GM18519 (cell line): ENCODE data around the gene FCHSD2.
"Not testable (repeated sequence)": the region's sequence is repeated elsewhere in the genome, so short reads cannot be mapped to it uniquely, and the experiment has no call there.

Experiments
- ATAC-seq: cut with Tn5 transposase; IDR thresholded peaks from one replicate; pipeline ENCODE4 v1.9.1; 2021; ENCODE audit warnings: mild to moderate bottlenecking, moderate library complexity; ENCODE audit not compliant: unreplicated experiment, low FRiP score

Gene FCHSD2

DNA sequence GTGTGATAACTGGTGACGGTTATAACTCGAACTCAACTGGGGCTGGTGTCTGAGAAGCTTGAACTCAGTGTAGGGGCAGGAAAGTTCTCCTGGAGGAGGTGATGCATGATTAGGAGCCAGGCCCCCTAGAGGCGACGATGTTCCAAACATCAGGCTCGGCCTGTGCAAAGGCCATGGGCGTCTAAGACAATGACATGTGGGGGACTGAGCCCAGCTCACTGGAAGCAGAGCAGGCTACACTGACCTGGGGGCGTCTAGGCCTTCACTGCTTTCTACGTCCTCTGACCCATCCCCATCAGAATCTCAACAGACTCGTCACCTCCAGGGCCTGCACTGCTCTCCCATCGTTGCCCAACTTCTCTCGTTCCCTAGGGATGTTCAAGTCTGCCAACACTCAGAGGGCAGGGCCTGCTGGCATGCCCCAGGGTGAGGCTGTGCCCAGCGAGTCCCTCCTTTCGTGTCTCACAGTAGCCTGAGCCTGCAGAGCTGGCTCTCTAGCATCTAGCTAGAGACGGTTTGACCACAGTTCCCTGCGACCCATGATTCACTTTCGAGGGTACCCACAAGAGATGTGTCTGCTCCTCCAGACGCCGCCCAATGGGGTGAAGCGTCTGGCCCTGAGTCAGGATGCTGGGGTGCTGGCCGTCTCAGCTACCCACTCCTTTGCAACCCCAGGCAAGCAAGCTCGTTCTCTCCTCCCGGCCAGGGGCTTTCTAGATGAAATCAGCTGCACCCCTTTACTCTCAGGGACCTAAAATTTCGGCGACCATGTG, 329.0 kb downstream of the FCHSD2 start:
- ATAC-seq, result no peak

DNA sequence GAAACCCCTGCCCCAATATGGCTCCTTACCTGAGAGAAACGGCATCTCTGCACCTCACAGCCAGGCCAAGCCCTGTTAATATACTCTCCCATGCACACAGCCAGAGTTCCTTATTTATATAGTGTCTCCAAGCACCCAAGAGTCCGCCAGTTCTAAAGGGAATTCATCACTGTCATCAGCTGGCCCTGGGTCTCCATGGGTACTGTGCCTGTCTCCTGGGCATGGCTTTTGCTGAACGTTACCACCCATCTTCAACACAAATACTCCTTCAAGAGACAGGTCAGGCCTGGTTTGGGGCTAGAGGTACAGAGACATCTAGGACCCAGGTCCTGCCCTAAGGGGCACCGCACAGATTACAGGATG, 329.5 kb downstream of the FCHSD2 start:
- no peak for ATAC-seq

DNA sequence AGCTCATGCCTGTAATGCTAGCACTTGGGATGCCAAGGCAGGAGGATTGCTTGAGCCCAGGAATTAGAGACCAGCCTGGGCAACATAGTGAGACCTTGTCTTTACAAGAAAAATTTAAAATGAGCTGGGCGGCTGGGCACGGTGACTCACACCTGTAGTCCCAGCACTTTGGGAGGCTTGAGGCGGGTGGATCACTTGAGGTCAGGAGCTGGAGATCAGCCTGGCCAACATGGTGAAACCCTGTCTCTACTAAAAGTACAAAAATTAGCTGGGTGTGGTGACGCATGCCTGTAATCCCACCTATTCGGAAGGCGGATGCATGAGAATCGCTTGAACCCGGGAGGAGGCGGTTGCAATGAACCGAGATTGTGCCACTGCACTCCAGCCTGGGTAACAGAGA, 330.4 kb downstream of the FCHSD2 start:
- ATAC-seq, result not testable (repeated sequence)

DNA sequence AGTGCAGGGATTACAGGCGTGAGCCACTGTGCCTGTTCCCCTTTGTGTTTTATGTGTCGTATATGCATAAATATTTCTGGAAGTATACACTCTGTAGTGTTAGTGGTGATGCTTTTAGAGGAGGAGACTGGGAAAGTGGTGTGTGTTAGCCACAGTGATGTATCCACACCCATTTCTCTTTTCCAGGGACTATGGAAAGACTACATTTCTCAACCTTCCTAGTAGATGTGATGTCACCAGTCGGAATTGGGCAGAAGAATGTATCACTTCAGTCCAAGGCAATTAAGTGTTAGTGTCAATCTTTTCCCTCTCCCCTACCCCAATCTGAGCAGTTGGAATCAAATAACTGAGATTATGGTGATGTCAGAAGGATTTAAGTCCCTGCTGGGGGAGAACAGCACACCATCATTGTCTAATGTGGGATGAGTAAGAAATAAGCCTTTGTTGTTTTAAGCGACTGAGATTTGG, 333.8 kb downstream of the FCHSD2 start:
- ATAC-seq, result no peak

DNA sequence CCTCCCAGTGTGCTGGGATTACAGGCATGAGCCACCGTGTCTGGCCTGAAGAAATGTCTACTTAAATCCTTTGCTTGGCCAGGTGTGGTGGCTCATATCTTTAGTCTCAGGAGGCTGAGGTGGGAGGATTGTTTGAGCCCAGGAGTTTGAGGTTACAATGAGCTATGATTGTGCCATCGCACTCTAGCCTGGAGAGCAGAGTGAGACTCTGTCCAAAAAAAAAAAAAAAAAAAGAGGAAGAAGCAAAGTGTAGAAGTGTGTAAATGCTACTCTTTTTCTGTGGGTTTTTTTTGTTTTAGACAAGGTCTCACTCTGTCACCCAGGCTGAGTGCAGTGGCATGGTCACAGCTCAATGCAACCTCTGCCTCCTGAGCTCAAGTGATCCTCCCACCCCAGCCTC, 334.3 kb downstream of the FCHSD2 start:
- ATAC-seq, result no peak

DNA sequence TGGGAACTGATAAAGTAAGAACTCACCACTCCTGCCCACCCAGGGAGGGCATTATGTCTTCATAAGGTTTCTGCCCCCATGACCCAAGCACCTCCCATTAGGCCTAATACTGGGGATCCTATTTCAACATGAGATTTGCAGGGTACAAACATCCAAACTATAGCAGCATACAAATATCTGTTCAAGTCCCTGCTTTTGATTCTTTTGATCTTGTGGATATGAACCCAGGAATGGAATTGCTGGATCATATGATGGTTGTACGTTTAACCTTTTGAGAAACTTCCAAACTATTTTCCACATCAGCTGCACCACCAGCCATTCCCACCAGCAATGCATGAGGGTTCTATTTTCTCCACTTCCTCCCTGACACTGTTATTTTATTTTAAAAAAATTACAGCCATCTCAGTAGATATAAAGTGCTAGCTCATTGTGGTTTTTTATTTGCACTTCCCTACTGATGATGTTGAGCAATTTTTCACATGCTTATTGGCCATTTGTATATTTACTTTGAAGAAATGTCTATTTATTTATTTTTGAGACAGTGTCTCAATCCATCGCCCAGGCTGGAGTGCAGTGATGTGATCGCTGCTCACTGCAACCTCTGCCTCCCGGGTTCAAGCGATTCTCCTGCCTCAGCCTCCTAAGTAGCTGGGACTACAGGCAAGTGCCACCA, 335.0 kb downstream of the FCHSD2 start:
- no peak for ATAC-seq

DNA sequence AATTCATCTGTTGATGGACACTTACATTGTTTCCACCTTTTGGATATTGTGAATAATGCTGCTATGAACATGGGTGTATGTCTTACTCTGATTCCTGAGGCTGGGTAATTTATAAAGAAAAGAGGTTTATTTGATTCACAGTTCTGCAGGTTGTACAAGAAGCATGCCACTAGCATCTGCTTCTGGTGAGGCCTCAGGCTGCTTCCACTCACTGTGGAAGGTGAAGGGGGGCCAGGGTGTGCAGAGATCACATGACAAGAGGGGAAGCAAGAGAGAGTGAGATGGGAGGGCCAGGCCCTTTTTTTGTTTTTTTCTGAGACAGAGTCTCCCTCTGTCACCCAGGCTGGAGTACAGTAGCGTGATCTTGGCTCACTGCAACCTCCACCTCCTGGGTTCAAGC, 335.7 kb downstream of the FCHSD2 start:
- ATAC-seq, result not testable (repeated sequence)

DNA sequence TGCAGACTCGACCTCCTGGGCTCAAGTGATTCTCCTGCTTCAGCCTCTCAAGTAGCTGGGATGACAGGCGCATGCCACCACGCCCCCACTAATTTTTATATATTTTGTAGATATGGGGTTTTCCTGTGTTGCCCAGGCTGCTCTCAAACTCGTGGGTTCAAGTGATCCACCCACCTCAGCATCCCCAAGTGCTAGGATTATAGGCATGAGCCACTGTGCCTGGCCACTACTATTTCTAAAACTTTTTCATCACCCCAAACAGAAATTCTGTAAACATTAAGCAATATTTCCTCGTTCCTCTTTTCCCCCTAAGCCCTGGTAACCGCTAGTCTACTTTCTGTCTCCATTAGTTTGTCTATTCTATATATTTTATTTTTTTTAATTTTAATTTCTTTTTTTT, 336.9 kb downstream of the FCHSD2 start:
- ATAC-seq, result no peak

DNA sequence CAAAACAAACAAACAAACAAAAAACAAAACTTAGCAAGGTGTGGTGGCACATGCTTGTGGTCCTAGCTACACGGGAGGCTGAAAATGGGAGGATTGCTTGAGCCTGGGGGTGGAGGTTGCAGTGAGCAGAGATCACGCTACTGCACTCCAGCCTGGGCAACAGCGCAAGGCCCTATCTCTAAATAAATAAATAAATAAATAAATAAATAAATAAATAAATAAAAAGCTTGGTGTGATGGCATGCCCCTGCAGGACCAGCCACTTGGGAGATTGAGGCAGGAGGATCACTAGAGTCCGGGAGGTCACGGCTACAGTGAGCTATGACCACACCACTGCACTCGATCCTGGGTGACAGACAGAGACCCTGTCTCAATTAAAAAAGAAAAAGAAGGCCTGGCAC, 339.3 kb downstream of the FCHSD2 start:
- no peak for ATAC-seq

DNA sequence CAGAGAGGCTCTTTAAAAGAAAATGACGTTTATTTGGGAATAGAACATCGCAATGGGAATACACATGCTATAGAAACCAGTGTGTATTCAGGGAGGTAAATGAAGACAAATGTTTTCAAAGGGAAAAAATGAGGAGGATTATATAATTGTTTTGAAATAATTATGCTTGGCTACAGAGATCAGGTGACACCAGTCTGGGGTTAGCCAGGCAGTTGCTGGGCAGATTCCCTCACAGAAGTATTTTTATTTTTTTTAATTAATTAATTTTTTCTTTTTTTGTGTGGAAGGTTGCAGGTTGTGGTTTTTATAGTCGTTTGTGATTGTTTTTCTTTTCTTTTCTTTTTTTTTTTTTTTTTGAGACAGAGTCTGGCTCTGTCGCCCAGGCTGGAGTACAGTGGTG, 342.7 kb downstream of the FCHSD2 start:
- no peak for ATAC-seq

DNA sequence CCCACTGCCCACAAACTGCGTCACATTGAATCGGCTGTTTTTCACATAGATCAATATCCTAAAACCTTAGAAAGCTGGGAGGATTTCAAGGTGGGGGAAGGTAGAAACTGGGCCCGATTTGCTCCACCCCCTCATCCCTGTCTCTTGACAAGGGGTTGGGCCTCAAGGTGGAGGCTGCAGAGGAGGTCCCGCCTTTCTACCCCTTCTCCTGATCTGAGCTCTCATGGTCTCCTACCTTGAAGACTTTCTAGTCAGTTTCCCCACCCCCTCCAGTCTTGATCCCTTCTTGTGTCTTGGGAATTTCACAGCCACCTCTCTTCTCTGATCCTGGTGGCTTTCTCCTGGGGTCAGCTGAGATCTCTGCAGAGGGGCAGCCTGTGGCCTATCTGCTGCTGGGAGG, 343.8 kb downstream of the FCHSD2 start:
- no peak for ATAC-seq

DNA sequence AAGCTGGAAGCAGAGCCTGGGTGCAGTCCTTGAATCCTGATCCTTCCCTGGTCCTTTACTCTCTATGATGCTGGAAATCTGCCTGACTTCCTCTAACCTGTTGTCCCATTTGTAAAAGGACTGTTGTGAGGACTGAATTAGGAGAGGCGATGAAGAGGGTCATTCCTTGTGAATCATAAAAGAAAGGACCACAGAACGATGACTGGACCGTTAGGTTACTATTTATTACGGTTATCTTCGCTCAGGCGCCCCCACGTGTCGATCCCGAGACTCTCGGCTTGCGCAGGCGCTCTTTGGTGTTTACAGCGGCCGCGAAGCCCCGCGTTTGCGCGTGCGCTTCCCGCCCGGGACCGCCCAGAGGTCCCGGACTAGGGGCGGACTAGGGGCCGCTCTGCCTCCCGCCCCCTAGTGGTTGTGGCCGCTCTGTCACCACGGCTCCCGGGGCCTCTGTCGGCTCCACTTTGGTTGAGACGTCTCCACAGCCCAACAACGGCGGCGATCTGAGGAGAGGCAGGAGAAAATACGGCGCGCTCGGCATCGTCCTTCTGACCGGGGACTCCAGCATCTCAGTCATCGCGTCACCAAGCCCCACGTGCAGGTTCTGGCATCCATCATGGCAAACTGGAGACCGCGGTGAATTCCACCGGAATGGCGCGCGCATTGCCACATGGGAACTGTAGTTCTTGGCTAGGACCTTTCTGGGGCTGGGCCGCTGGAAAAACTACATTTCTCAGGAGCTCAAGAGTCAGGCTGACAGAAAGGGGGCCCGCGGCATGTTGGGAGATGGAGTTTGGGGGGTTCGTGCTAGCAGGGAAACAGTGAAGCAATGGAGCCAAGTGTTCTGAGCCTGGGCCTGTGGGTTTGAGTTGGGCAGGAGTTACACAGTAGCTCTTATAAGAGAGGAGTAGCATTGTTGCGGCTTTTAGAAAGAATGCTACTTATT, 348.4 kb downstream of the FCHSD2 start, which contains the start of gene STARD10:
Gene STARD10, minus strand, starts transcription at position 623 of the 943 bp plus-strand sequence. CDS start 12,866 bp downstream, outside the sequence.
- peak; percentile 73 for ATAC-seq

DNA sequence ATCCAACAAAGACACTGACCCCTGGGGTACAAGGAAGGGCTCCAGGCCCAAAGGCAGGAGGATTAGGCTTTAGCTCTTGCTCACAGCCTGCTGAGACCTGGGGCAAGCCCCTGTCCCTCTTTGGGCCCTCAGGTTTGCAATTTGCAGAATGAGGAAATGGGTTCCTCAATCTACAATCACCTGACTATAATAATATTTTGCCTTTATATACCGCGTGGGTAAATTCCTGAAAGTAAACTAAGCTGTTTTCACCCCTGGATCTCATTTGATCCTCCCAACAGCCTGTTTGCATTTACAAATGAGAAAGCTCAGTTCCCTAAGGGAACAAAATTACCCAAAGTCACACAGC, 349.1 kb downstream of the FCHSD2 start:
- no peak for ATAC-seq

DNA sequence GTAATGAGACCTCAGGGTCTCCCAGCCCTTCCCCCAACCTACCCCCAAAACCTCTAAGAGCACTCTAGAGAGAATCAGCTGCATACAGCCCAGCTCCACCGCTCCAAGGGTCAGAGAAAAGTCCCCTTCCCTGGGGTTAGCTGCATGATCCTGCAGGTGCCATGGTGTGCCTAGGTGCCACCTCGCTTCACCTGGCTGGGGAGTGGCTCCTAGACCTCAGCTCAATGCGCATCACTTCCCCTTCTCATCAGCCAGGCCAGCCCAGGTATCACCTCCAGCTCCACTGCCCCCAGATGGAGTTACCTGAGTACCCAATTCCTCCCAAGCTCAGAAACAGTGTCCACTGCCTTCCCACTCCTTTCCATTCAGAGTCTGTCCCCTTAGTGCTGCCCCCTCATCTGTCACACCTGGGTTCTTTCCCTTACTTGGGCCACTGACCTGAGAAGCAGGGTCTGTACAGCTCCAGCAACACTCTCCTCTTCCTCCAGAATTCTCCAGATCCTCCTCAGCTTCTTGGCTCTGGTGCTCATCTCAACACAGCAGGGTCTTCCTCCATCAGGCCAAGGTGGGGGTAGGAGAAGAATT, 349.6 kb downstream of the FCHSD2 start:
- no peak for ATAC-seq

DNA sequence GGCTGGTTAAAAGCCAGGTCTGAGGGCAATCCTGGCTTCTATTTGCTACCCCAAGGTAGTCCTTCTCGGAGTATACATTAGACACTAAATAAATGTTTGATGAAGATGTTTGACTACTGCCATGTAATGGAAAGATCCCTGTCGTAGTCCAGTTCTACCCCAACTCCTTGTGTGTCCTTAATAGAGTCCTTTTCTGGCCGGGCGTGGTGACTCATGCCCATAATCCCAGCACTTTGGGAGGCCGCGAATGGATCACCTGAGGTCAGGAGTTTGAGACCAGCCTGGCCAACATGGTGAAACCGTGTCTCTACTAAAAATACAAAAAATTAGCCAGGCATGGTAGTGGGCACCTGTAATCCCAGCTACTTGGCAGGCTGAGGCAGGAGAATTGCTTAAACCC, 350.9 kb downstream of the FCHSD2 start:
- ATAC-seq, result not testable (repeated sequence)

DNA sequence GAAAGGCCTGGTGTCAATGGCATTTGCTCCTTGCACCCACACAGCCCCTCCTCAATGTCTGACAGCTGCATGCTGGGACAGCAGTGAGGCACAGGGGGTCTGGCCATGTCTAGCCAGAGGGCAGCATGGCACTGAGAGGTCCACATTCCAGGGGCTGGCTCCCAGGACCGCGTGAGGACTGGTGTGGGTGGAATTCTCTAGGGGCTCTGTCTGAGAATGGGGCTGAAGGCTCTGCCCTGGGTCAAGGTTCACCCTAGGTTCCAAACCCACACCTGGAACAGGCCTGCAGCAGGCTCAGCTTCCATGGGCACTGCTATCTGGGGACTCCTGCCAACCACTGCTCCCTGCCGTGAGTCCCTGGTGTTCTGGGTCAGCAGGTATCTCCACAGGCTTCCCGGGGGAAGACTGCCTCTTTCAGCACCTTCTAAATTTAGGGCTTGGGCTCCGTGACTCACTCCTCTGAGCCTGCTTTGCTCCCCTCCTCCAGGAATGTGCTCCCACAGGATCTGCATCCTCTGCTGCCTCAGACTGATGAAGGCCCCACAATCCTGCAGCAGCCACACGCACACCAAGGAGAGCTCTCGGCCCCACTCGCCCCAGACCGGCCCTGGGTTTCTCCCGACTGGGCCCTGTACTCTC, 352.5 kb downstream of the FCHSD2 start:
- ATAC-seq, result no peak

DNA sequence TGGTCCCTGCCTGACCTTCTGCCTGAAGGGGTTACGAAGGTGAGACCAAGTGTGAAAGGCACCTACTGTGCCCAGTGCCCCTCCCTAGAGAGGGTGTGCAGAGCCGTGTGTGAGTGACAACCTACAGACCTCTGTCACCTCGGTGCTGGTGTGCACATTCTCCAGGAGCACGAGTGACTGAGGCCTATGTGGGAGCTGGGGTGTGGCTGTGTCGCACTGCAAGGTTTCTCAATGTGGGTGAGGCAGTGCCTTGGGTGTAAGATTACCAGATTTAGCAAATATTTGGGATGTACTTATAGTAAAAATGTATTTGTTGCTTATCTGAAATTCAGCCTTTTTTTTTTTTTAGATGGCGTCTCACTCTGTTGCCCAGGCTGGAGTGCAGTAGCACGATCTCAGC, 353.9 kb downstream of the FCHSD2 start:
- no peak for ATAC-seq

DNA sequence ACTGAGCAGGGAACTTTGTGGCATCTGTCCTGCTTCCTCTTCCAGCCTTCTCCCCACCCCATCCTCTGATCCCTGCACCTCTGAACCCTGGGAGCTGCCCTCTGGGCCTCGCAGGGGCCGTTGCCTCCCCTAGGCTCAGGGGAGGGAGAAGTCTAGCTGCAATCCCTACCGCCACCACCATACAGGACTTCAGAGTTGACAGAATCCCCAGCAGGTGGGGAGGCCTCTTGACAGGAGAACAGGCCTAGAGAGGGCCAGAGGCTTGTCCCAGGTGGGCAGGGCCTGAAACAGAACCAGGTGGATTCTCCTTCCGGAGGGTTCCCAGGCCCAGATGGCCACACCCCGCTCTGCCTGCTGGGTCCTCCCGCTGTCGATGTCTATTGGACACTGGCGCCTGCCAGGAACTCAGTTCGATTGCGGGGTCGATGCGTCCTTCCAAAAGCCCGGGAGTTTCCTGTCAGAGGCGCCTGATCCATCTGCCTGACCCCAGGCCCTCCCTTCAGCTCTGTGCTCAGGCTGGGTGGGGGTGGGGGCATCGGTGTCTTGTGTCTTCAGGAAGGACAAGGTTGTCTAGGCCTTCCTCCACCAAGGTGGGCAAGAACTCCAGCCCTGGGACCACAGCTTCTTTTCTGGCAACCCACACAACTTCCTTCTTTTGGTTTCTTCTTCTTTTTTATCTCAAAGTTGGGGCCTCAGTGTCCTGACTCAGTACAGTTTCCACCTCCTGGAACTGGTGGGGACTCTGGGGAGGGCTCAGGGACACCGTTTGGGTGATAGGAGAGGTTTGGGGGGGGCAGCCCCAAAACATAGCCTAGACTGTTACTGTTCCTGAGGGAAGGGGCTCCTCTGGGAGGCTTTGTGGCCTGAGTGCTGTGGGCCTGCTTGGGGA, 354.7 kb downstream of the FCHSD2 start:
- ATAC-seq, result no peak
